IPS-15b (cell line): ENCODE measurements around the gene AP2S1.
"Not testable (repeated sequence)": the region's sequence is repeated elsewhere in the genome, so short reads cannot be mapped to it uniquely, and the experiment has no call there.

Source experiments
- H3K27me3 ChIP-seq: one replicate; pipeline ENCODE4 v1.6.1; 2013; ENCODE audit warnings: low read length; ENCODE audit not compliant: control insufficient read depth, insufficient read depth
- H3K36me3 ChIP-seq: one replicate; pipeline ENCODE4 v1.6.1; 2013; ENCODE audit warnings: low read length; ENCODE audit not compliant: control insufficient read depth, insufficient read depth
- H3K4me1 ChIP-seq: one replicate; pipeline ENCODE4 v1.6.1; 2013; ENCODE audit warnings: mild to moderate bottlenecking, low read length; ENCODE audit not compliant: control insufficient read depth, insufficient read depth
- H3K4me3 ChIP-seq: one replicate; pipeline ENCODE4 v1.5.1; 2013; ENCODE audit warnings: low read depth, low read length
- H3K9ac ChIP-seq: one replicate; pipeline ENCODE4 v1.6.1; 2013; ENCODE audit warnings: low read depth, mild to moderate bottlenecking, low read length
- H3K9me3 ChIP-seq: one replicate; pipeline ENCODE4 v1.6.1; 2013; ENCODE audit warnings: mild to moderate bottlenecking, low read length; ENCODE audit not compliant: control insufficient read depth, insufficient read depth

AP2S1 gene

DNA sequence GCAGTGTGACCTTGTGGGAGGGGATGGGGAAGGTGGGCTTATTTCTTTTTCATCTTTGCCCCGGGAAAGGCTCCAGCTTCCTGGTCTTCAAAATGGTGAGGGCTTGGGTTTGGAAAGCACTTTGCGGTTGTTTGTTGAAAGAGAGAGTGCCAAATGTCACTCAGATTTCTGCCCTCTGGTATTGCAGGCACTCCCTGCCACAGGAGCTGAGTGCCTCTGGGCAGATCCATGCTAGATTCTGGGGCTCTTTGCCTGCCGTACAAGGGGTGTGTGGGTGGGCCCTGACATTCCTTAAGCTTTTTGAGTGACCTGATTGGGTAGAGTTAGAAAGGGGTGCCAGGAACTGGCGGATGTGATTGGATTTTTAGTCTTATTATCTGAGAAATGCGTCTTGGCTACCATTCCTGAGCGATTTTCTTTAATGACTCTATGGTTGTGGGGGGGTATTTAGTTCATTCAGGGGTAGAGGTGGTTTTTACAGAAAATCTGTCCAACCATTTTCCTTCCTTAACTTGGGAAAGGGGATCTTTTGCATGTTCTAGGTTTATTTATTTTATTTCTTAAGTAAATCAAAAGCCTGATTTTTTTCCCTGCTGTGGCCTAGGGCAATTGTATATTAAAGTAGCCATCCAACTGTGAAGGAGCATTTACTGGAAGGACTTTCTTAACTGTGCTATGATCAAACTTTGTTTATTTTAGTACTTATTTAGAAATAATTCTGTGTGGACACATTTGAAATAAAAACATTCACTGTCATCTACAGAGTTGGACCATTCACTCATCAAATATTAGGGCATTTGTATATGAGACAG is 13.4 kb upstream of the AP2S1 start:
- Histone ChIP-seq H3K4me1 (peaks cover 30% of the 10 kb centered on the region), H3K9me3 (no peaks in the 10 kb centered on the region), H3K36me3 (no peaks in the 10 kb centered on the region), H3K4me3 (peak overlapping the region; percentile 78), H3K27me3 (no peaks in the 10 kb centered on the region), H3K9ac (no peak overlapping the region)

GRCh38 chr19:46862974-46863632 is 12.5 kb upstream of the AP2S1 start:
- H3K4me1 ChIP-seq, result peaks cover 30% of the 10 kb centered on the region
- H3K9me3 ChIP-seq, result no peaks in the 10 kb centered on the region
- H3K9ac ChIP-seq, result no peak overlapping the region
- H3K36me3 ChIP-seq, result no peaks in the 10 kb centered on the region
- H3K4me3 ChIP-seq, result peak overlapping the region; percentile 78
- no peaks in the 10 kb centered on the region for H3K27me3 ChIP-seq

DNA sequence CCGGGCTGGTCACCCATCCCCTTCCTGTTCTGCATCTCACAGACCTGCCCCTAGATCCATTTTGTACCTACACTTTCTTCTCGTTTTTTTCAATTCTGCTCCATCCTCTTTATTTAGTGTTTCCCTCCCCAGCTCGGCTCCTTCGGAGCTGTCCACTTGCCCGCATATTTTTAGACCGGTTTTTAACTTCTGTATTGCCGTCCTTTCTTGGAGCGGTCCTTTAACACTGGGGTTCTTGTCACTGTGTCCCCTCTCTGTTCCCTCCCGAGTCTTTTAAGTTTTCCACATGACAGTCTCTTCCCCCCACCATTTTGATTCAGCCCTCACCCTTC is 11.8 kb upstream of the AP2S1 start:
- Histone ChIP-seq H3K36me3 (no peaks in the 10 kb centered on the region), H3K4me1 (peaks cover 28% of the 10 kb centered on the region), H3K9me3 (no peaks in the 10 kb centered on the region), H3K4me3 (peak overlapping the region; percentile 78), H3K9ac (peak overlapping the region; percentile 81), H3K27me3 (no peaks in the 10 kb centered on the region)

- peak overlapping the region; percentile 78 for H3K4me3 ChIP-seq
- no peaks in the 10 kb centered on the region for H3K36me3 ChIP-seq
- peaks cover 24% of the 10 kb centered on the region for H3K4me1 ChIP-seq
- no peaks in the 10 kb centered on the region for H3K27me3 ChIP-seq
- peak overlapping the region; percentile 81 for H3K9ac ChIP-seq
- no peaks in the 10 kb centered on the region for H3K9me3 ChIP-seq
Measured at GRCh38 chr19:46861691-46862502, 11.3 kb upstream of the AP2S1 start.

DNA sequence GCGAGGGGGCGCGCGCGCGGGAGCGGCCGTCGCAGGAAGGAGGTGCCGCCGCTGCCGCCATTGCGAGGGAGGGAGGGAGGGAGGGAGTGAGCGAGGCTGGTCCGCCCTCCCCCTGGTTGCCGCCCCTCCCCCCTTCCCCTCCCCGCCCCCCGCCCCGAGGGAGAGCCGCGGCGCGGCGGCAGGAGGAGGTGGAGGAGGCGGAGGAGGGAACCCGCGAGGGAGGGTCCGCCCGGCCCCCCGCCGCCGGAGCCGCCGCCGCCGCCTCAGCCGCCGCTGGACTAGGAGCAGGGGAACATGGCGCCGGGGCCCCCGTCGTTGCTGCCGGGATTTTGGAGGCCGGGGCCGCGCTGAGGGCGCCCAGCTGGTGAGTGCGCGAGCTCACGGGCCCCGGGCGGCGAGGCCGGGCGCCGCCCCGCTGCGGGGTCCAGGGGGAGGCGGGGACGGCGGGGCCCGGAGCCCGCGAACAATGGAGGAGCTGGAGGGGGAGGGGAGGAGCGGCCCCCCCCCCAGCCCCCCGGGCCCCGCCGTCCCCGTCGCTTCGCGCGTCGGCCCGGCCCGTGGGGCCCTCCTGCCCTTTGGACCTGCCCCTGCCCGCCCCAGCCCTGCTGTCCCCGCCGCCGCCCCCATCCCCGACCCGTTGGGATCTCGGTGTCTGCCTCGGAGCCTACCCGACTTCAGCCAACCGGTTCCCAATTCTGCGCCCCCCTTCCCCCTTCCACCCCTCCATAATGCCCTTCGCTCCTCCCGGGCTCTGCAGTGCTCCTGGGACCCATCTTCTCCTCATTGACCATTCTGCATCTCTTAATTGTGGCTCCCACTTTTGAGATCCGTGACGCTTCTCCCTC is 10.4 kb upstream of the AP2S1 start, which contains the start of gene ARHGAP35:
TSS of gene ARHGAP35 (plus strand) at position 152 of the 845 bp plus-strand sequence. CDS start 57,679 bp downstream, outside the sequence.
- Histone ChIP-seq H3K36me3 (no peaks in the 10 kb centered on the region), H3K27me3 (no peaks in the 10 kb centered on the region), H3K4me1 (peaks cover 15% of the 10 kb centered on the region), H3K4me3 (peak within 1 kb of the TSS; percentile 87), H3K9me3 (no peaks in the 10 kb centered on the region), H3K9ac (peak within 1 kb of the TSS; percentile 92)

DNA sequence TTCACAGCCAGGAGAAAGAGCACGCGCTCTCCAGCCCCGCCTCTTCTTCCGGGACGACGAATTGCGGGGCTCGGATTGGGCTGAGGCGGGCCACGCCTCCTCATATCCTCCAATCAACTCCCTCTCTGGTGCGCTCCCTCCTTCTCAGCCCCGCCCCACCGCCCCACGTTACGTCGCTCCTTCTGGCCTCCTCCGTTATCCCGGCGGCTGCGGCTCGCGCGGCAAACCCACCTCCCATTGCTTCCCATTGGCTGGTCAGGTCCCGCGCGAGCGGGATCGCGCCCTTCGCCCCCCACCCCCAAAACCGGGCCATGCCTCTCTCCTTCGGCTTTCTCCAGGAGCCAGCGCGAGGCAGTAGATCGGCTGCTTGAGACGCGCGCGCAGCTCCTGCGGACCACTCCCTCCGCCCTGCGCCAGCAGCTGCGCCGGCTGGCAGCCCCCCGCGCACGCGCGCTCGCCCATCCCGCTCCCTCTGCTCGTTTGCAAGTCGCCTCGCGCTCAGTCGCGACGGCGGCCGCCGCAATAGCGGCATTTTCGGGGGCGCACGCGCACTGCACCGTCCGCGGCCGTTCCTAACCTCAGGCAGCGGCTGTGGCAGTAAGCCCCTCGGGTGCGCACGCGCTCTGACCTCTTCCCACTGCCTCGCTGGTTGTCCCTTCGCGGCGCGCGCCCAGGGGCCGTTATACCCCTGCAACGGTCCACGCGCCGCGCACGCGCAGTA is 9.6 kb upstream of the AP2S1 start:
- H3K36me3 ChIP-seq, result no peaks in the 10 kb centered on the region
- H3K9me3 ChIP-seq, result no peaks in the 10 kb centered on the region
- peak overlapping the region; percentile 92 for H3K9ac ChIP-seq
- peaks cover 14% of the 10 kb centered on the region for H3K4me1 ChIP-seq
- H3K27me3 ChIP-seq, result no peaks in the 10 kb centered on the region
- peak overlapping the region; percentile 87 for H3K4me3 ChIP-seq

- Histone ChIP-seq H3K9me3 (no peaks in the 10 kb centered on the region), H3K36me3 (no peaks in the 10 kb centered on the region), H3K9ac (no peak overlapping the region), H3K4me1 (peaks cover 10% of the 10 kb centered on the region), H3K27me3 (no peaks in the 10 kb centered on the region), H3K4me3 (peak overlapping the region; percentile 75)
Measured at GRCh38 chr19:46859637-46860124, 9.0 kb upstream of the AP2S1 start.

DNA sequence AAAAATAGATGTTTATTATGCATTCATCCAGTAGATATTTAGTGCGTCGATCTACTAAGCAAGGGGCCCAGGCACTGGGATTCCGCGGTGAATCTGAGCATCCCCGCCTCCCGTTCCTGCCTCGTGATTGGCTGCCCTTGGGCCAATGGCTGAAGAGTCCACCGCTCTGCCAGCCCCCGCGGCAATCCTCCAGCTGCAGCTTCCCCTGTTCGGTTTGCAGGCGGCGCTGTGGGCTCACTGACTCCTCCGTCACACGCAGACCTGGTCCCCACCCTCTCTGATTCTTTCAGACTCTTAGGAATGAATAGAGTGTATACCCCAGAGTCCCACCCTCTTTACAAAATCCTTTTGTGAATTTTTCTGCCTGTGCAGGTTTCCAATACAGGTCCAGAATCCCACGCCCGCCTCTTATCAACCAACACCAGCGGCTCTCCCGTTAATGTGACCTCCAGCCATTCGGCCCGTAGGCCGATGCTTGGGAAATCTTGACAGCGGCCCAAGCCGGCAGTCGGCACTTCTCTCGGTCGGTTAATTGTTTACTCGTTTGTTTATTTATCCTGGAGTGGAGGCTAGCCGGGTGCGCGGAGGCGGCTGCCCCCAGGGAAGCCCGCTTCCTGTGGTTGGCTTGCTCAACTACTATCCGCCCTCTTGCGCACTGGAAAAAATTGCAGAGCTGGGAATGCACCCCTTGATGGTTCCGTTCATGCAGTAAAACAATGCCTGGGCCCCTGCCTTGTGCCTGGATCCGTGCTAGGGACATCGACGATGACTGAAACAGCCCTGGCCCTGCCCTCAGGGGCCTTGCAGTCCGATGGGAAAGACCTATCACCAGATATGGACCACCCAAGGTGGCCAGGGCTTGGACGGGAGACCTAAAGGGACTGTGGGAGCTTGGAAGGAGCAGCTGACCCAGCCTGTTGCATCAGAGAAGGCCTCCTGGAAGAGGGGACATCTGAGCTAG is 5.7 kb upstream of the AP2S1 start:
- no peaks in the 10 kb centered on the region for H3K4me1 ChIP-seq
- peak overlapping the region; percentile 56 for H3K9ac ChIP-seq
- peak overlapping the region; percentile 60 for H3K4me3 ChIP-seq
- no peaks in the 10 kb centered on the region for H3K9me3 ChIP-seq
- no peaks in the 10 kb centered on the region for H3K36me3 ChIP-seq
- no peaks in the 10 kb centered on the region for H3K27me3 ChIP-seq

GRCh38 chr19:46854698-46855097 is 4.1 kb upstream of the AP2S1 start:
- H3K9ac ChIP-seq, H3K27me3 ChIP-seq, H3K9me3 ChIP-seq, H3K4me3 ChIP-seq, H3K36me3 ChIP-seq, H3K4me1 ChIP-seq: not testable (repeated sequence)

GRCh38 chr19:46852830-46853229 is 2.2 kb upstream of the AP2S1 start:
- Histone ChIP-seq H3K9me3 (no peaks in the 10 kb centered on the region), H3K36me3 (no peaks in the 10 kb centered on the region), H3K4me1 (no peaks in the 10 kb centered on the region), H3K27me3 (no peaks in the 10 kb centered on the region), H3K9ac (no peak overlapping the region), H3K4me3 (no peak overlapping the region)
